ENCODE results near the gene PACS2.

- TF ChIP-seq, protein P1, sequence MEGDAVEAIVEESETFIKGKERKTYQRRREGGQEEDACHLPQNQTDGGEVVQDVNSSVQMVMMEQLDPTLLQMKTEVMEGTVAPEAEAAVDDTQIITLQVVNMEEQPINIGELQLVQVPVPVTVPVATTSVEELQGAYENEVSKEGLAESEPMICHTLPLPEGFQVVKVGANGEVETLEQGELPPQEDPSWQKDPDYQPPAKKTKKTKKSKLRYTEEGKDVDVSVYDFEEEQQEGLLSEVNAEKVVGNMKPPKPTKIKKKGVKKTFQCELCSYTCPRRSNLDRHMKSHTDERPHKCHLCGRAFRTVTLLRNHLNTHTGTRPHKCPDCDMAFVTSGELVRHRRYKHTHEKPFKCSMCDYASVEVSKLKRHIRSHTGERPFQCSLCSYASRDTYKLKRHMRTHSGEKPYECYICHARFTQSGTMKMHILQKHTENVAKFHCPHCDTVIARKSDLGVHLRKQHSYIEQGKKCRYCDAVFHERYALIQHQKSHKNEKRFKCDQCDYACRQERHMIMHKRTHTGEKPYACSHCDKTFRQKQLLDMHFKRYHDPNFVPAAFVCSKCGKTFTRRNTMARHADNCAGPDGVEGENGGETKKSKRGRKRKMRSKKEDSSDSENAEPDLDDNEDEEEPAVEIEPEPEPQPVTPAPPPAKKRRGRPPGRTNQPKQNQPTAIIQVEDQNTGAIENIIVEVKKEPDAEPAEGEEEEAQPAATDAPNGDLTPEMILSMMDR (IDR thresholded peaks at IDR 0.05; ENCODE audit: extremely low read depth in 1 of 2, insufficient read depth in 1 of 2, low read depth in 1 of 2, low read length in 2 of 2), result no peak
- no peak for TF ChIP-seq EZH2 (IDR thresholded peaks at IDR 0.05; ENCODE audit: borderline replicate concordance, low read depth, low read length, severe bottlenecking)
- TF ChIP-seq POLR2A (IDR thresholded peaks at IDR 0.05; ENCODE audit: low read depth, low read length), result no peak
- TF ChIP-seq MYC (IDR thresholded peaks at IDR 0.05; ENCODE audit: low read depth, low read length), result no peak
- TF ChIP-seq POLR2AphosphoS5 (IDR thresholded peaks at IDR 0.05; ENCODE audit: insufficient read depth, low read depth, low read length), result no peak
- no peak for TF ChIP-seq MAX (IDR thresholded peaks at IDR 0.05; ENCODE audit: insufficient read depth, insufficient read length)
Measured at GRCh38 chr14:105367116-105368031, 52.8 kb downstream of the PACS2 start.
